ENCODE data around the gene EPHA8. TPM values are rescaled to one million over a fixed set of nuclear protein-coding genes. Genes with fewer than 3 reads are reported as not detected.

The EPHA8 gene
- total and polyA plus RNA-seq, 4 donors: not detected

- H3K36me3 ChIP-seq (ENCODE audit: control insufficient read depth in 4 of 4, insufficient read depth in 3 of 4, low read depth in 1 of 4, low read length in 3 of 4): no peaks in the 10 kb centered on the region
- no peak for DNase-seq (ENCODE audit: low spot score)
- H3K27ac ChIP-seq (ENCODE audit: low read depth in 1 of 2, low read length in 2 of 2): no peak overlapping the region
- 87% methylated on average over 4 of the region's 4 CpGs for WGBS
- no peak overlapping the region for H3K4me3 ChIP-seq (ENCODE audit: low read depth in 1 of 3, low read length in 3 of 3)
- H3K4me1 ChIP-seq (ENCODE audit: control insufficient read depth in 4 of 4, insufficient read depth in 4 of 4, low read length in 3 of 4): no peaks in the 10 kb centered on the region
- no peak overlapping the region for H3K9ac ChIP-seq (ENCODE audit: low read depth in 1 of 2, low read length in 2 of 2)
- peaks cover 0 to 2% (median 0%) of the 10 kb centered on the region in 4 donors for H3K27me3 ChIP-seq (ENCODE audit: control insufficient read depth in 4 of 4, insufficient read depth in 4 of 4, low read length in 3 of 4)
- H3K9me3 ChIP-seq (ENCODE audit: control insufficient read depth in 4 of 4, low read length in 3 of 4): no peaks in the 10 kb centered on the region
- TF ChIP-seq SP1 (IDR thresholded peaks at IDR 0.05) (no peak), HNF4G (IDR thresholded peaks at IDR 0.05) (no peak), TAF1 (conservative IDR thresholded peaks at IDR 0.05) (no peak), REST (IDR thresholded peaks at IDR 0.05) (no peak), GABPA (IDR thresholded peaks at IDR 0.05 in 1 of 2, conservative IDR thresholded peaks at IDR 0.05 in 1 of 2) (no peak), JUND (IDR thresholded peaks at IDR 0.05) (no peak), ZBTB33 (IDR thresholded peaks at IDR 0.05) (no peak)
These were observed 22.2 kb downstream of the EPHA8 start for GRCh38 chr1:22585471-22585870.

GRCh38 chr1:22586356-22587130 is 23.3 kb downstream of the EPHA8 start:
- Histone ChIP-seq H3K4me1 (ENCODE audit: control insufficient read depth in 4 of 4, insufficient read depth in 4 of 4, low read length in 3 of 4) (no peaks in the 10 kb centered on the region), H3K27me3 (ENCODE audit: control insufficient read depth in 4 of 4, insufficient read depth in 4 of 4, low read length in 3 of 4) (peaks cover 0 to 2% (median 0%) of the 10 kb centered on the region in 4 donors), H3K4me3 (ENCODE audit: low read depth in 1 of 3, low read length in 3 of 3) (no peak overlapping the region), H3K36me3 (ENCODE audit: control insufficient read depth in 4 of 4, insufficient read depth in 3 of 4, low read depth in 1 of 4, low read length in 3 of 4) (no peaks in the 10 kb centered on the region), H3K9ac (ENCODE audit: low read depth in 1 of 2, low read length in 2 of 2) (no peak overlapping the region), H3K9me3 (ENCODE audit: control insufficient read depth in 4 of 4, low read length in 3 of 4) (no peaks in the 10 kb centered on the region), H3K27ac (ENCODE audit: low read depth in 1 of 2, low read length in 2 of 2) (no peak overlapping the region)
- TF ChIP-seq CTCF (IDR thresholded peaks at IDR 0.05; ENCODE audit: low read depth, low read length, missing input control) (no peak), NR2F2 (IDR thresholded peaks at IDR 0.05) (no peak), RAD21 (IDR thresholded peaks at IDR 0.05) (no peak), TAF1 (conservative IDR thresholded peaks at IDR 0.05) (no peak), MAX (IDR thresholded peaks at IDR 0.05) (no peak), FOXA1 (IDR thresholded peaks at IDR 0.05) (no peak), JUND (IDR thresholded peaks at IDR 0.05) (no peak), REST (IDR thresholded peaks at IDR 0.05) (no peak), HNF4G (IDR thresholded peaks at IDR 0.05) (no peak), SP1 (IDR thresholded peaks at IDR 0.05) (no peak)
- no peak for DNase-seq (ENCODE audit: low spot score)
- 88% methylated on average over 19 of the region's 19 CpGs for WGBS

All from liver (tissue), 9 donors.